ENCODE data around the gene F7. TPM values are rescaled to one million over a fixed set of nuclear protein-coding genes. Genes with fewer than 3 reads are reported as not detected.

The F7 gene
- total and polyA plus RNA-seq, 2 experiments from 2014 or later = 0.83 TPM; not detected in 1

GRCh38 chr13:113074401-113074800, 31.2 kb upstream of the F7 start:
- Histone ChIP-seq H3K27ac (no peak overlapping the region), H3K9me3 (ENCODE audit: low read depth) (no peaks in the 10 kb centered on the region), H3K4me3 (no peak overlapping the region), H3K4me1 (ENCODE audit: low read depth) (no peaks in the 10 kb centered on the region), H3K36me3 (no peaks in the 10 kb centered on the region), H3K27me3 (no peaks in the 10 kb centered on the region)
- TF ChIP-seq CTCF (IDR thresholded peaks at IDR 0.05; ENCODE audit: low read depth, low read length) = no peak
- DNase-seq (ENCODE audit: low read depth in 1 of 2, low spot score in 1 of 2) = no peak

GRCh38 chr13:113074876-113075275, 30.7 kb upstream of the F7 start:
- Histone ChIP-seq H3K4me3 (no peak overlapping the region), H3K27me3 (no peaks in the 10 kb centered on the region), H3K27ac (no peak overlapping the region), H3K9me3 (ENCODE audit: low read depth) (no peaks in the 10 kb centered on the region), H3K36me3 (no peaks in the 10 kb centered on the region), H3K4me1 (ENCODE audit: low read depth) (no peaks in the 10 kb centered on the region)
- DNase-seq (ENCODE audit: low read depth in 1 of 2, low spot score in 1 of 2) = no peak
- TF ChIP-seq CTCF (IDR thresholded peaks at IDR 0.05; ENCODE audit: low read depth, low read length) = no peak

DNA sequence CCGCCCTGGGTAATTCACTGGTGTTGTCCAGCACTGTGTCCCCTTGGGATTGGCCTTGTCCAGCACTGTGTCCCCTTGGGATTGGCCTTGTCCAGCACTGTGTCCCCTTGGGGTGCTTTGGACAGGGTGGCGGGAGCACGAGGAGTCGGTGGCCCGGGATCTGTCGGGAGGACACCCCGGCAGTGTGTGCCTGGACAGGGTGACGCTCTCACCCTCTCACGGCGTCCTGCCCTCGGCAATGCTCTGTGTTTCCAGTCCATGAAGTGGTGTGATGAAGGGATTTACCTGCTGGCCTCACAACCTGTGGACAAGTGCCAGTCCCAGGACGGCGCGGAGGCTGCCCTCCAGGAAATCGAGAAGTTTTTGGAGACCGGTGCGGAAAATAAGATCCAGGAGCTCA, 29.9 kb upstream of the F7 start:
- no peaks in the 10 kb centered on the region for H3K36me3 ChIP-seq
- H3K4me1 ChIP-seq (ENCODE audit: low read depth) = no peaks in the 10 kb centered on the region
- no peak for DNase-seq (ENCODE audit: low read depth in 1 of 2, low spot score in 1 of 2)
- H3K27ac ChIP-seq = no peak overlapping the region
- no peaks in the 10 kb centered on the region for H3K9me3 ChIP-seq (ENCODE audit: low read depth)
- no peaks in the 10 kb centered on the region for H3K27me3 ChIP-seq
- no peak overlapping the region for H3K4me3 ChIP-seq
- no peak for TF ChIP-seq CTCF (IDR thresholded peaks at IDR 0.05; ENCODE audit: low read depth, low read length)

- no peak for TF ChIP-seq CTCF (IDR thresholded peaks at IDR 0.05; ENCODE audit: low read depth, low read length)
- H3K36me3 ChIP-seq = no peaks in the 10 kb centered on the region
- DNase-seq (ENCODE audit: low read depth in 1 of 2, low spot score in 1 of 2) = no peak
These were observed 28.8 kb upstream of the F7 start for GRCh38 chr13:113076681-113077401.

GRCh38 chr13:113077566-113077952, 28.0 kb upstream of the F7 start:
- H3K4me3 ChIP-seq = no peak overlapping the region
- no peak for TF ChIP-seq CTCF (IDR thresholded peaks at IDR 0.05; ENCODE audit: low read depth, low read length)
- no peak for DNase-seq (ENCODE audit: low read depth in 1 of 2, low spot score in 1 of 2)
- no peaks in the 10 kb centered on the region for H3K27me3 ChIP-seq
- H3K36me3 ChIP-seq = no peaks in the 10 kb centered on the region
- peaks cover 8% of the 10 kb centered on the region for H3K4me1 ChIP-seq (ENCODE audit: low read depth)
- H3K9me3 ChIP-seq (ENCODE audit: low read depth) = no peaks in the 10 kb centered on the region
- H3K27ac ChIP-seq = no peak overlapping the region

More at GRCh38 chr13:113076681-113077401, 28.8 kb upstream of the F7 start:
- Histone ChIP-seq H3K27ac (no peak overlapping the region), H3K4me1 (ENCODE audit: low read depth) (peaks cover 8% of the 10 kb centered on the region), H3K27me3 (no peaks in the 10 kb centered on the region), H3K4me3 (no peak overlapping the region), H3K9me3 (ENCODE audit: low read depth) (no peaks in the 10 kb centered on the region)

Measured in cardiac muscle cell (in vitro differentiated cells and primary cell).